Measurements from ENCODE around the gene CHMP2B. TPM values are rescaled to one million over a fixed set of nuclear protein-coding genes. Genes with fewer than 3 reads are reported as not detected.
A peak's percentile ranks its signal among the peaks of the same experiment; 100 is the strongest.

CHMP2B gene
- total and polyA plus RNA-seq, 4 donors, result 12.6 to 49.5 (median 15.5) TPM

- Histone ChIP-seq H3K27me3 (ENCODE audit: control insufficient read depth in 4 of 4, insufficient read depth in 4 of 4, low read length in 3 of 4) (no peaks in the 10 kb centered on the region), H3K9me3 (ENCODE audit: control insufficient read depth in 4 of 4, low read length in 3 of 4) (no peaks in the 10 kb centered on the region), H3K4me1 (ENCODE audit: control insufficient read depth in 4 of 4, insufficient read depth in 4 of 4, low read length in 3 of 4) (no peaks in the 10 kb centered on the region), H3K36me3 (ENCODE audit: control insufficient read depth in 4 of 4, insufficient read depth in 3 of 4, low read depth in 1 of 4, low read length in 3 of 4) (no peaks in the 10 kb centered on the region), H3K9ac (ENCODE audit: low read depth in 1 of 2, low read length in 2 of 2) (no peak overlapping the region), H3K4me3 (ENCODE audit: low read depth in 1 of 3, low read length in 3 of 3) (no peak overlapping the region), H3K27ac (ENCODE audit: low read depth in 1 of 2, low read length in 2 of 2) (no peak overlapping the region)
- 96% methylated on average over 1 of the region's 1 CpG for WGBS
- TF ChIP-seq REST (IDR thresholded peaks at IDR 0.05) (no peak), YY1 (IDR thresholded peaks at IDR 0.05) (no peak), MAX (IDR thresholded peaks at IDR 0.05) (no peak), HNF4G (IDR thresholded peaks at IDR 0.05) (no peak), NR2F2 (IDR thresholded peaks at IDR 0.05) (no peak), FOXA2 (IDR thresholded peaks at IDR 0.05) (no peak), FOXA1 (IDR thresholded peaks at IDR 0.05) (no peak)
- no peak for DNase-seq (ENCODE audit: low spot score)
These were observed 59.9 kb downstream of the CHMP2B start for GRCh38 chr3:87287011-87287410.

GRCh38 chr3:87288446-87288845 lies 61.3 kb downstream of the CHMP2B start:
- no peak overlapping the region for H3K9ac ChIP-seq (ENCODE audit: low read depth in 1 of 2, low read length in 2 of 2)
- no peaks in the 10 kb centered on the region for H3K9me3 ChIP-seq (ENCODE audit: control insufficient read depth in 4 of 4, low read length in 3 of 4)
- DNase-seq (ENCODE audit: low spot score), result no peak
- H3K36me3 ChIP-seq (ENCODE audit: control insufficient read depth in 4 of 4, insufficient read depth in 3 of 4, low read depth in 1 of 4, low read length in 3 of 4), result no peaks in the 10 kb centered on the region
- no peaks in the 10 kb centered on the region for H3K27me3 ChIP-seq (ENCODE audit: control insufficient read depth in 4 of 4, insufficient read depth in 4 of 4, low read length in 3 of 4)
- no peak for TF ChIP-seq RAD21 (IDR thresholded peaks at IDR 0.05)
- no peak for TF ChIP-seq FOXA2 (IDR thresholded peaks at IDR 0.05)
- TF ChIP-seq FOXA1 (IDR thresholded peaks at IDR 0.05), result no peak
- TF ChIP-seq RXRA (IDR thresholded peaks at IDR 0.05), result no peak
- H3K4me1 ChIP-seq (ENCODE audit: control insufficient read depth in 4 of 4, insufficient read depth in 4 of 4, low read length in 3 of 4), result no peaks in the 10 kb centered on the region
- 83% methylated on average over 8 of the region's 8 CpGs for WGBS
- H3K27ac ChIP-seq (ENCODE audit: low read depth in 1 of 2, low read length in 2 of 2), result no peak overlapping the region
- no peak overlapping the region for H3K4me3 ChIP-seq (ENCODE audit: low read depth in 1 of 3, low read length in 3 of 3)

- H3K4me3 ChIP-seq (ENCODE audit: low read depth in 1 of 3, low read length in 3 of 3), result no peak overlapping the region
- 9% methylated on average over 3 of the region's 3 CpGs for WGBS
- H3K9me3 ChIP-seq (ENCODE audit: control insufficient read depth in 4 of 4, low read length in 3 of 4), result no peaks in the 10 kb centered on the region
- no peak overlapping the region for H3K9ac ChIP-seq (ENCODE audit: low read depth in 1 of 2, low read length in 2 of 2)
- DNase-seq (ENCODE audit: low spot score), result no peak
- peaks cover 0 to 3% (median 0%) of the 10 kb centered on the region in 4 donors for H3K4me1 ChIP-seq (ENCODE audit: control insufficient read depth in 4 of 4, insufficient read depth in 4 of 4, low read length in 3 of 4)
- no peaks in the 10 kb centered on the region for H3K27me3 ChIP-seq (ENCODE audit: control insufficient read depth in 4 of 4, insufficient read depth in 4 of 4, low read length in 3 of 4)
- no peak overlapping the region for H3K27ac ChIP-seq (ENCODE audit: low read depth in 1 of 2, low read length in 2 of 2)
- H3K36me3 ChIP-seq (ENCODE audit: control insufficient read depth in 4 of 4, insufficient read depth in 3 of 4, low read depth in 1 of 4, low read length in 3 of 4), result no peaks in the 10 kb centered on the region
- no peak for TF ChIP-seq ATF3 (IDR thresholded peaks at IDR 0.05)
- TF ChIP-seq ZBTB33 (IDR thresholded peaks at IDR 0.05), result no peak
- TF ChIP-seq YY1 (IDR thresholded peaks at IDR 0.05), result peak; percentile 60
- no peak for TF ChIP-seq TAF1 (conservative IDR thresholded peaks at IDR 0.05)
- peak; percentile 68 for TF ChIP-seq CTCF (IDR thresholded peaks at IDR 0.05; ENCODE audit: low read depth, low read length, missing input control)
- no peak for TF ChIP-seq FOXA2 (IDR thresholded peaks at IDR 0.05)
- TF ChIP-seq HNF4A (conservative IDR thresholded peaks at IDR 0.05), result no peak
- TF ChIP-seq RAD21 (IDR thresholded peaks at IDR 0.05), result peak; percentile 84 to 86
- no peak for TF ChIP-seq REST (IDR thresholded peaks at IDR 0.05)
- no peak for TF ChIP-seq HNF4G (IDR thresholded peaks at IDR 0.05)
These were observed 71.1 kb downstream of the CHMP2B start for GRCh38 chr3:87298111-87298718.

Data from liver (tissue), 9 donors.